B cell (primary cell): ENCODE measurements around the gene EPAS1. TPM values are rescaled to one million over a fixed set of nuclear protein-coding genes. Genes with fewer than 3 reads are reported as not detected.

ENCODE experiments used
- ATAC-seq: fragments of 200-7000 bp; cut with Tn5 transposase; one replicate; pipeline ENCODE4 v1.10.0; 2021; ENCODE audit warnings: low read depth, mild to moderate bottlenecking, moderate number of reproducible peaks, moderate library complexity
- CTCF ChIA-PET: fragments of 350-600 bp; sonication (Branson Sonifier 250); formaldehyde crosslinking; loops from one replicate; lab custom pipeline; 2021; ENCODE audit warnings: antibody characterized with exemption, inconsistent platforms; lab: Charles Lee
- POLR2A ChIA-PET: fragments of 350-600 bp; sonication (Branson Sonifier 250); formaldehyde crosslinking; loops from one replicate; lab custom pipeline; 2021; ENCODE audit warnings: antibody characterized with exemption; lab: Charles Lee
- DNase-seq: peaks from one replicate; pipeline ENCODE4 v3.0.0; 2013
- H2AFZ ChIP-seq: 2 replicates; pipeline ENCODE4 v1.6.1; 2012; ENCODE audit warnings: mild to moderate bottlenecking, low read depth, low read length; ENCODE audit not compliant: insufficient read depth, poor library complexity, severe bottlenecking
- H3K27ac ChIP-seq, 2 donors: 1 replicate in 1 of 2; 2 replicates in 1 of 2; pipeline ENCODE4 v1.5.1; 2012 to 2013; ENCODE audit warnings: low read length in 2 of 2, mild to moderate bottlenecking in 2 of 2, moderate library complexity in 1 of 2
- H3K27me3 ChIP-seq, 4 experiments: fragments of 200-600 bp in 1 of 4; sonication (generic) in 1 of 4; replicated peaks in 1 of 4; 1 replicate in 2 of 4; 2 replicates in 2 of 4; pipeline versions ENCODE4 v1.6.1 to v1.7.0; 2013 to 2016; ENCODE audit warnings: low read length in 3 of 4, mild to moderate bottlenecking in 2 of 4, mixed read lengths in 1 of 4, moderate library complexity in 1 of 4; ENCODE audit not compliant: insufficient read depth in 4 of 4, control insufficient read depth in 3 of 4; ENCODE audit errors: control extremely low read depth in 1 of 4
- H3K36me3 ChIP-seq, 2 experiments: replicated peaks in 1 of 2; 1 replicate in 1 of 2; 2 replicates in 1 of 2; pipeline versions ENCODE4 v1.6.1 to v1.7.1; 2013; ENCODE audit warnings: low read length in 1 of 2; ENCODE audit not compliant: insufficient read depth in 2 of 2, control insufficient read depth in 1 of 2; ENCODE audit errors: control extremely low read depth in 1 of 2, extremely low read depth in 1 of 2
- H3K4me1 ChIP-seq, 2 donors: fragments of 200-600 bp in 1 of 2; sonication (generic) in 1 of 2; 1 replicate in 1 of 2; 2 replicates in 1 of 2; pipeline versions ENCODE4 v1.5.1 to v1.6.1; 2013 to 2017; ENCODE audit warnings: low read length in 2 of 2; ENCODE audit not compliant: control insufficient read depth in 2 of 2, insufficient read depth in 2 of 2
- H3K4me2 ChIP-seq: replicated peaks from 2 replicates; pipeline ENCODE3; 2012; ENCODE audit warnings: mild to moderate bottlenecking, low read depth, low read length; ENCODE audit not compliant: poor library complexity, severe bottlenecking
- H3K4me3 ChIP-seq, 5 experiments: fragments of 200-600 bp in 1 of 5; sonication (generic) in 1 of 5; 1 replicate in 3 of 5; 2 replicates in 2 of 5; pipeline versions ENCODE4 v1.5.1 to v1.7.0; 2011 to 2016; ENCODE audit warnings: low read length in 4 of 5, mild to moderate bottlenecking in 4 of 5, low read depth in 2 of 5, control low read depth in 1 of 5, moderate library complexity in 1 of 5; ENCODE audit not compliant: insufficient read depth in 1 of 5; ENCODE audit errors: control extremely low read depth in 1 of 5, extremely low read depth in 1 of 5
- H3K79me2 ChIP-seq: fragments of 200-600 bp; sonication (generic); one replicate; pipeline ENCODE4 v1.6.0; 2016; ENCODE audit warnings: low read length; ENCODE audit not compliant: control insufficient read depth, insufficient read depth
- H3K9ac ChIP-seq: fragments of 200-600 bp; sonication (generic); 2 replicates; pipeline ENCODE4 v1.6.1; 2017; ENCODE audit warnings: mild to moderate bottlenecking, low read length, moderate library complexity
- H3K9me3 ChIP-seq, 3 donors: one replicate each; pipeline versions ENCODE4 v1.6.1 to v1.7.1; 2013; ENCODE audit warnings: low read length in 2 of 3; ENCODE audit not compliant: control insufficient read depth in 2 of 3, insufficient read depth in 1 of 3; ENCODE audit errors: control extremely low read depth in 1 of 3
- H4K20me1 ChIP-seq: 2 replicates; pipeline ENCODE4 v1.6.0; 2012; ENCODE audit warnings: mild to moderate bottlenecking, low read length; ENCODE audit not compliant: insufficient read depth, control insufficient read depth, poor library complexity, severe bottlenecking
- H3K27ac Mint-ChIP-seq: one replicate; pipeline ENCODE4 v1.8.0; 2021; ENCODE audit warnings: mixed read lengths
- H3K27me3 Mint-ChIP-seq: one replicate; pipeline ENCODE4 v1.8.0; 2021; ENCODE audit warnings: mixed read lengths
- H3K4me1 Mint-ChIP-seq: one replicate; pipeline ENCODE4 v1.8.0; 2021; ENCODE audit warnings: mixed read lengths
- H3K4me3 Mint-ChIP-seq: one replicate; pipeline ENCODE4 v1.8.0; 2021; ENCODE audit warnings: mixed read lengths
- H3K9me3 Mint-ChIP-seq: one replicate; pipeline ENCODE4 v1.8.0; 2022; ENCODE audit warnings: mixed read lengths; ENCODE audit not compliant: insufficient read depth
- CTCF ChIP-seq: fragments of 200-600 bp; IDR thresholded peaks from one replicate; pipeline ENCODE4 v1.8.0; 2022; ENCODE audit warnings: antibody characterized with exemption, mild to moderate bottlenecking
- EZH2 ChIP-seq: IDR thresholded peaks from 2 replicates; pipeline ENCODE4 v1.6.1; 2012; ENCODE audit warnings: borderline replicate concordance, low read depth, mild to moderate bottlenecking, moderate library complexity, low read length; ENCODE audit not compliant: insufficient read depth, poor library complexity, severe bottlenecking
- WGBS: methylation state at CpG from one replicate; pipeline ENCODE4 v1.1.5; 2013; ENCODE audit warnings: missing lambda C conversion rate; ENCODE audit not compliant: insufficient coverage; 5-methylcytosine and 5-hydroxymethylcytosine counted together
- intact Hi-C: fragments of 100-400 bp; cut with micrococcal nuclease; formaldehyde crosslinking; loops from one replicate; pipeline ENCODE4 v1.10.0; 2022
- polyA plus RNA-seq: library from polyadenylated mRNA; depleted of rRNA; stranded (reverse); fragments of >200 nt; gene quantifications from 2 replicates; pipeline ENCODE4 v1.2.3, GENCODE V29; 2012
- total RNA-seq, 2 donors: library from RNA; stranded (reverse); fragments of 120-200 nt in 1 of 2; gene quantifications; 1 replicate in 1 of 2; 2 replicates in 1 of 2; pipeline versions ENCODE4 v1.2.3 to v1.2.4, GENCODE V29; 2013 to 2022

Gene EPAS1
- total and polyA plus RNA-seq, 2 donors (not counting 1 experiment from before 2014, with no cell fraction given), result 0.06 to 0.37 TPM

GRCh38 chr2:46305187-46305586, 8.0 kb downstream of the EPAS1 start:
- Mint-ChIP-seq H3K4me1 (no peaks in the 10 kb centered on the region), H3K27me3 (peaks cover 44% of the 10 kb centered on the region), H3K4me3 (no peak overlapping the region), H3K9me3 (no peaks in the 10 kb centered on the region), H3K27ac (no peak overlapping the region)
- ChIA-PET CTCF (no interaction called here), POLR2A (no interaction called here)
- Histone ChIP-seq H3K4me1 (no peaks in the 10 kb centered on the region), H2AFZ (no peak overlapping the region), H3K4me2 (no peak overlapping the region), H3K9me3 (peaks cover 0 to 4% (median 0%) of the 10 kb centered on the region in 3 donors), H3K9ac (no peak overlapping the region), H3K36me3 (no peaks in the 10 kb centered on the region), H3K79me2 (no peaks in the 10 kb centered on the region), H4K20me1 (no peaks in the 10 kb centered on the region), H3K4me3 (no peak overlapping the region), H3K27me3 (peaks cover 0 to 22% (median 14%) of the 10 kb centered on the region in 4 experiments), H3K27ac (no peak overlapping the region)
- intact Hi-C loops, result no loop called here
- 92% methylated on average over 2 of the region's 3 CpGs for WGBS
- ATAC-seq, result no peak
- TF ChIP-seq CTCF (no peak), EZH2 (no peak)
- DNase-seq, result no peak

DNA sequence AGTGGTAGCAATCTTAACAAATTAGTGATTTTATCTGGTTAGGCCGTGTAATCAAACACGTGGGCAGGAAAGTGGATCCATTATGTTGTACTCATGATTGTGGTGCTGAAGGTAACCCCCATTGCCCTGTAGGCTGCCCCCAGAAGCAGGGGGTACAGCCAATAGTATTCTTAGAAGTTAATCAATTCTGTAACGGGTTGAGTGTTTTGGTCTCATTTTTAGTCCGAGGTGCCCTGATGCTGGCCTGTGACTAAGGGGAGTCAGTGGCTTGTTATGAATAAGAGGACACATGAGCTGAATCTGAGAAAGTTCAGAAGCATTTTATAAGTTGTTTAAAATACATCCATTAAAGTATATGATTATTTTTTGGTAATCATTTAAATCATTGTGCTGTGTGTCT, 8.6 kb downstream of the EPAS1 start:
- ATAC-seq (no peak), DNase-seq (no peak)
- Histone ChIP-seq H3K9me3 (peaks cover 0 to 4% (median 0%) of the 10 kb centered on the region in 3 donors), H3K79me2 (no peaks in the 10 kb centered on the region), H2AFZ (no peak overlapping the region), H3K36me3 (no peaks in the 10 kb centered on the region), H3K27ac (no peak overlapping the region), H4K20me1 (no peaks in the 10 kb centered on the region), H3K4me3 (no peak overlapping the region), H3K27me3 (peaks cover 0 to 16% (median 8%) of the 10 kb centered on the region in 4 experiments), H3K9ac (no peak overlapping the region), H3K4me2 (no peak overlapping the region), H3K4me1 (no peaks in the 10 kb centered on the region)
- H3K27ac Mint-ChIP-seq, result no peak overlapping the region
- ChIA-PET POLR2A (no interaction called here), CTCF (no interaction called here)
- no peaks in the 10 kb centered on the region for H3K9me3 Mint-ChIP-seq
- H3K4me1 Mint-ChIP-seq, result no peaks in the 10 kb centered on the region
- WGBS, result 70% methylated on average over 4 of the region's 4 CpGs
- no peak overlapping the region for H3K4me3 Mint-ChIP-seq
- H3K27me3 Mint-ChIP-seq, result peaks cover 41% of the 10 kb centered on the region
- intact Hi-C loops, result no loop called here
- TF ChIP-seq CTCF (no peak), EZH2 (no peak)
